Fibroblast of skin of right biceps (primary cell): Measurements from ENCODE around the gene ZNF865.

Source experiments
- DNase-seq: peaks from one replicate; pipeline ENCODE4 v3.0.0-alpha.2; 2013

Gene ZNF865

GRCh38 chr19:55588738-55589137, 16.7 kb upstream of the ZNF865 start:
- no peak for DNase-seq

- DNase-seq = no peak
Observed at GRCh38 chr19:55590109-55590508, 15.3 kb upstream of the ZNF865 start.

- DNase-seq = no peak
Observed at GRCh38 chr19:55590617-55591016, 14.8 kb upstream of the ZNF865 start.

- DNase-seq = no peak
Observed at GRCh38 chr19:55591555-55591954, 13.9 kb upstream of the ZNF865 start.

- no peak for DNase-seq
Observed at GRCh38 chr19:55592391-55593090, 12.9 kb upstream of the ZNF865 start.

GRCh38 chr19:55593096-55593772, 12.2 kb upstream of the ZNF865 start:
- no peak for DNase-seq

GRCh38 chr19:55594996-55595545, 10.4 kb upstream of the ZNF865 start:
- no peak for DNase-seq

- no peak for DNase-seq
Observed at GRCh38 chr19:55596304-55596703, 9.1 kb upstream of the ZNF865 start.

- no peak for DNase-seq
Observed at GRCh38 chr19:55597501-55597921, 7.9 kb upstream of the ZNF865 start.

- DNase-seq = no peak
Observed at GRCh38 chr19:55598034-55598433, 7.4 kb upstream of the ZNF865 start.

GRCh38 chr19:55598719-55599467, 6.6 kb upstream of the ZNF865 start:
- DNase-seq = peak; percentile 95

GRCh38 chr19:55599468-55599841, 6.0 kb upstream of the ZNF865 start, which contains the start of gene FIZ1:
TSS of gene FIZ1 (minus strand) at chr19:55599517. CDS start at chr19:55597865, 1,652 bp downstream.
- peak; percentile 99 for DNase-seq

GRCh38 chr19:55599842-55600661, 5.4 kb upstream of the ZNF865 start, which contains the start of gene ZNF524:
TSS of gene ZNF524 (plus strand) at chr19:55600288. CDS start at chr19:55602113, 1,825 bp downstream.
- DNase-seq = peak; percentile 88

GRCh38 chr19:55600662-55601028, 4.8 kb upstream of the ZNF865 start:
- no peak for DNase-seq

- DNase-seq = no peak
Observed at GRCh38 chr19:55601084-55601483, 4.4 kb upstream of the ZNF865 start.

GRCh38 chr19:55602104-55603001, 3.1 kb upstream of the ZNF865 start:
- no peak for DNase-seq

- no peak for DNase-seq
Observed at GRCh38 chr19:55603115-55603514, 2.3 kb upstream of the ZNF865 start.

- DNase-seq = no peak
Observed at GRCh38 chr19:55603581-55604292, 1.7 kb upstream of the ZNF865 start.

GRCh38 chr19:55605207-55605636, 225 bp upstream of the ZNF865 start:
- DNase-seq = peak; percentile 97

GRCh38 chr19:55606471-55606787, 982 bp downstream of the ZNF865 start:
- DNase-seq = no peak

- DNase-seq = no peak
Observed at GRCh38 chr19:55606817-55607216, 1.4 kb downstream of the ZNF865 start.
